Endothelial cell of umbilical vein (primary cell): ENCODE data around the gene GABPB2. TPM values are rescaled to one million over a fixed set of nuclear protein-coding genes. Genes with fewer than 3 reads are reported as not detected.

ENCODE experiments used
- BruUV-seq: library from RNA; stranded (reverse); fragments of 400-500 nt; replicated peaks from 2 replicates; lab custom pipeline; 2021; lab: Mats Ljungman, UMichigan
- CTCF ChIA-PET: fragments of 300-600, 350-600 bp; sonication (Branson Sonifier 250); formaldehyde crosslinking; loops from one replicate; lab custom pipeline; 2021; ENCODE audit warnings: antibody characterized with exemption, inconsistent platforms; lab: Charles Lee
- POLR2A ChIA-PET: fragments of 300-600, 350-600 bp; sonication (Branson Sonifier 250); formaldehyde crosslinking; loops from one replicate; lab custom pipeline; 2021; ENCODE audit warnings: antibody characterized with exemption, inconsistent platforms; lab: Charles Lee
- DNase-seq: peaks from one replicate; pipeline ENCODE4 v3.0.0-alpha.2; 2011; ENCODE audit warnings: low read depth, low spot score
- FAIRE-seq: peaks from 2 replicates; lab custom pipeline; 2011; peaks lifted over from hg19 to GRCh38; lab: Jason Lieb, UNC
- H2AFZ ChIP-seq: 2 replicates; pipeline ENCODE4 v1.6.0; 2012; ENCODE audit warnings: low read depth, low read length, control low read depth, inconsistent platforms
- H3K27ac ChIP-seq: 2 replicates; pipeline ENCODE4 v1.5.1; 2011; ENCODE audit warnings: low read depth, mild to moderate bottlenecking, control low read depth, low read length, moderate library complexity; ENCODE audit not compliant: insufficient read depth
- H3K27me3 ChIP-seq, 2 experiments: 2 replicates each; pipeline versions ENCODE4 v1.6.0 to v1.6.1; 2011; ENCODE audit warnings: low read length in 2 of 2, mixed read lengths in 1 of 2; ENCODE audit not compliant: control insufficient read depth in 2 of 2, insufficient read depth in 2 of 2
- H3K36me3 ChIP-seq, 2 experiments: 2 replicates in 1 of 2; 3 replicates in 1 of 2; pipeline ENCODE4 v1.5.1; 2011; ENCODE audit warnings: low read length in 2 of 2, mild to moderate bottlenecking in 1 of 2, moderate library complexity in 1 of 2; ENCODE audit not compliant: control insufficient read depth in 2 of 2, insufficient read depth in 2 of 2; ENCODE audit errors: extremely low read depth in 1 of 2
- H3K4me1 ChIP-seq: 3 replicates; pipeline ENCODE4 v1.5.1; 2011; ENCODE audit warnings: mild to moderate bottlenecking, low read length; ENCODE audit not compliant: control insufficient read depth, insufficient read depth; ENCODE audit errors: extremely low read depth
- H3K4me2 ChIP-seq: 2 replicates; pipeline ENCODE4 v1.6.1; 2011; ENCODE audit warnings: low read length, control low read depth, mixed read lengths; ENCODE audit not compliant: insufficient read depth
- H3K4me3 ChIP-seq, 3 experiments: fragments of 200-600 bp in 1 of 3; sonication (generic), shearing (Covaris generic) in 1 of 3; replicated peaks in 1 of 3; 2 replicates each; pipeline ENCODE4 v1.5.1; 2011 to 2016; ENCODE audit warnings: control low read depth in 3 of 3, low read length in 3 of 3, mild to moderate bottlenecking in 2 of 3, inconsistent platforms in 1 of 3, low read depth in 1 of 3, moderate library complexity in 1 of 3; ENCODE audit not compliant: insufficient read depth in 1 of 3
- H3K79me2 ChIP-seq: 2 replicates; pipeline ENCODE4 v1.6.0; 2012; ENCODE audit warnings: low read length, inconsistent platforms; ENCODE audit not compliant: control insufficient read depth, insufficient read depth
- H3K9ac ChIP-seq: replicated peaks from 2 replicates; pipeline ENCODE3; 2011; ENCODE audit warnings: low read length, control low read depth; ENCODE audit not compliant: insufficient read depth; ENCODE audit errors: extremely low read depth
- H3K9me1 ChIP-seq: replicated peaks from 3 replicates; pipeline ENCODE4 v1.6.0; 2011; ENCODE audit warnings: mild to moderate bottlenecking, low read length; ENCODE audit not compliant: control insufficient read depth, insufficient read depth; ENCODE audit errors: extremely low read depth
- H3K9me3 ChIP-seq: replicated peaks from 2 replicates; pipeline ENCODE4 v1.5.1; 2012; ENCODE audit warnings: low read length, inconsistent platforms; ENCODE audit not compliant: control insufficient read depth, insufficient read depth
- H4K20me1 ChIP-seq: replicated peaks from 2 replicates; pipeline ENCODE3; 2011; ENCODE audit warnings: mild to moderate bottlenecking, low read length; ENCODE audit not compliant: control insufficient read depth, insufficient read depth; ENCODE audit errors: extremely low read depth
- CTCF ChIP-seq, 2 donors: IDR thresholded peaks; 1 replicate in 1 of 2; 2 replicates in 1 of 2; pipeline ENCODE4 v1.5.1; 2011; ENCODE audit warnings: low read length in 2 of 2, mild to moderate bottlenecking in 2 of 2, moderate library complexity in 2 of 2, control low read depth in 1 of 2, inconsistent platforms in 1 of 2, low read depth in 1 of 2; ENCODE audit not compliant: insufficient read depth in 1 of 2; ENCODE audit errors: extremely low read depth in 1 of 2
- EZH2 ChIP-seq: IDR thresholded peaks from 2 replicates; pipeline ENCODE4 v1.6.1; 2012; ENCODE audit warnings: borderline replicate concordance, low read depth, mild to moderate bottlenecking, moderate library complexity, low read length, inconsistent platforms; ENCODE audit not compliant: severe bottlenecking
- FOS ChIP-seq: IDR thresholded peaks from 2 replicates; pipeline ENCODE4 v1.6.1; 2011; ENCODE audit warnings: mild to moderate bottlenecking, low read length, moderate library complexity, borderline replicate concordance; ENCODE audit not compliant: insufficient read depth
- GATA2 ChIP-seq: IDR thresholded peaks from 2 replicates; pipeline ENCODE4 v1.7.0; 2011; ENCODE audit warnings: low read depth, mild to moderate bottlenecking, moderate library complexity, mixed read lengths, low read length; ENCODE audit not compliant: insufficient read length, insufficient read depth
- JUN ChIP-seq: IDR thresholded peaks from 2 replicates; pipeline ENCODE4 v1.6.1; 2011; ENCODE audit warnings: borderline replicate concordance, low read depth; ENCODE audit not compliant: insufficient read length, insufficient read depth
- MAX ChIP-seq: IDR thresholded peaks from 2 replicates; pipeline ENCODE4 v1.6.1; 2011; ENCODE audit not compliant: insufficient read depth, insufficient read length
- MYC ChIP-seq: IDR thresholded peaks from one replicate; pipeline ENCODE4 v1.6.1; 2011; ENCODE audit warnings: mild to moderate bottlenecking, low read depth, low read length
- POLR2A ChIP-seq: IDR thresholded peaks from 2 replicates; pipeline ENCODE4 v1.6.1; 2012; ENCODE audit warnings: low read depth, mild to moderate bottlenecking, control low read depth, low read length
- POLR2AphosphoS5 ChIP-seq: IDR thresholded peaks from 2 replicates; pipeline ENCODE4 v1.6.1; 2012; ENCODE audit warnings: low read depth, mild to moderate bottlenecking, control low read depth, low read length, moderate library complexity; ENCODE audit not compliant: insufficient read depth
- dilution Hi-C: fragments of 300-500 bp; cut with MboI; formaldehyde crosslinking; loops from one replicate; pipeline ENCODE4 v1.15.0; 2019; ENCODE audit warnings: low sequenced_read_pairs; ENCODE audit not compliant: extremely low pct_ligation_motif_present
- intact Hi-C: fragments of 100-400 bp; cut with micrococcal nuclease; formaldehyde crosslinking; loops from one replicate; pipeline ENCODE4 v1.10.0; 2022
- polyA plus RNA-seq, 4 experiments: library from polyadenylated mRNA; depleted of rRNA in 3 of 4; stranded (reverse) in 3 of 4; unstranded in 1 of 4; fragments of >200 nt; gene quantifications; 2 replicates each; pipeline versions ENCODE4 v1.2.1 to v1.2.3, GENCODE V29; 2011 to 2012; ENCODE audit warnings: missing spikeins in 1 of 4
- total RNA-seq: library from RNA; stranded (reverse); gene quantifications from 2 replicates; pipeline ENCODE4 v1.2.3, GENCODE V29; 2021

The GABPB2 gene
- total and polyA plus RNA-seq, 2 donors (not counting 3 experiments of a cell fraction or from before 2014, with no cell fraction given) = 2.6 to 4.3 TPM

GRCh38 chr1:151147132-151147503, 76.6 kb downstream of the GABPB2 start:
- no peaks in the 10 kb centered on the region for H3K27me3 ChIP-seq
- TSS peak; percentile 33 for BruUV-seq
- peak; percentile 58 for DNase-seq
- H3K27ac ChIP-seq = no peak overlapping the region
- peak overlapping the region; percentile 66 for H3K9ac ChIP-seq
- H2AFZ ChIP-seq = peak overlapping the region; percentile 37
- dilution Hi-C loops (no loop called here), intact Hi-C loops (loop anchor here (2.0 to 5.0 kb wide), 3 partner anchors 40 to 170 kb away; partner anchors contain the start of gene GABPB2)
- H3K4me3 ChIP-seq = peak overlapping the region in 2 of 3 experiments; percentile 49 to 81
- H3K4me2 ChIP-seq = peak overlapping the region; percentile 96
- TF ChIP-seq CTCF (IDR thresholded peaks at IDR 0.05; ENCODE audit: extremely low read depth in 1 of 2, insufficient read depth in 1 of 2, low read depth in 1 of 2, low read length in 2 of 2) (no peak), FOS (no peak), MYC (no peak), EZH2 (no peak), GATA2 (no peak), POLR2AphosphoS5 (no peak), MAX (no peak), POLR2A (no peak), JUN (no peak)
- ChIA-PET POLR2A (interaction anchor here (0.6 to 0.7 kb wide), 2 partner anchors 18 to 288 kb away, joined by 3 read pairs; no protein-coding TSS in a partner anchor), CTCF (interaction anchor here (1.0 kb wide), 1 partner anchor 47 kb away, joined by 5 read pairs; no protein-coding TSS in a partner anchor)
- no peaks in the 10 kb centered on the region for H3K79me2 ChIP-seq
- H3K9me3 ChIP-seq = no peaks in the 10 kb centered on the region
- no peaks in the 10 kb centered on the region for H4K20me1 ChIP-seq
- H3K36me3 ChIP-seq = peaks cover 0 to 5% of the 10 kb centered on the region in 2 experiments
- H3K4me1 ChIP-seq = peaks cover 29% of the 10 kb centered on the region
- FAIRE-seq = peak; percentile 64
- H3K9me1 ChIP-seq = no peaks in the 10 kb centered on the region
